Gastrocnemius medialis (tissue), 4 donors: Measurements from ENCODE around the gene GALNT10. TPM values are rescaled to one million over a fixed set of nuclear protein-coding genes. Genes with fewer than 3 reads are reported as not detected.

Source experiments
- ATAC-seq, 2 donors: fragments of 150-250 bp; one replicate each; pipeline ENCODE4 v1.9.1; 2016
- DNase-seq, 2 donors: peaks; one replicate each; pipeline ENCODE4 v3.0.0-alpha.2; 2019
- H3K27ac ChIP-seq, 4 donors: fragments of 200-600 bp; sonication (generic); 1 replicate in 1 of 4; 2 replicates in 3 of 4; pipeline ENCODE4 v1.5.1; 2016 to 2018; ENCODE audit warnings: mild to moderate bottlenecking in 2 of 4, moderate library complexity in 1 of 4
- H3K27me3 ChIP-seq, 3 donors: fragments of 200-600 bp; sonication (generic) in 2 of 3; 1 replicate in 1 of 3; 2 replicates in 2 of 3; pipeline versions ENCODE4 v1.5.1 to v1.6.0; 2016 to 2019; ENCODE audit warnings: mild to moderate bottlenecking in 1 of 3, moderate library complexity in 1 of 3
- H3K36me3 ChIP-seq, 2 donors: fragments of 200-600 bp; sonication (generic) in 1 of 2; one replicate each; pipeline ENCODE4 v1.5.1; 2017 to 2018
- H3K4me1 ChIP-seq, 2 donors: fragments of 200-600 bp; sonication (generic) in 1 of 2; one replicate each; pipeline ENCODE4 v1.5.1; 2016 to 2017; ENCODE audit warnings: mild to moderate bottlenecking in 2 of 2
- H3K4me3 ChIP-seq, 4 donors: fragments of 200-600 bp; sonication (generic) in 3 of 4; 1 replicate in 1 of 4; 2 replicates in 3 of 4; pipeline ENCODE4 v1.5.1; 2016 to 2019; ENCODE audit warnings: mild to moderate bottlenecking in 2 of 4
- H3K9me3 ChIP-seq, 3 donors: fragments of 200-600 bp; sonication (generic) in 2 of 3; 1 replicate in 1 of 3; 2 replicates in 2 of 3; pipeline ENCODE4 v1.5.1; 2016 to 2019
- POLR2A ChIP-seq, 2 donors: fragments of 450-650 bp; IDR thresholded peaks; one replicate each; pipeline ENCODE4 v1.6.1; 2017; ENCODE audit warnings: antibody characterized with exemption in 2 of 2, mild to moderate bottlenecking in 2 of 2, moderate library complexity in 2 of 2
- in situ Hi-C, 4 donors: fragments of 200-750 bp; cut with MboI; loops; one replicate each; pipeline versions ENCODE4 v1.15.0 to v1.8.0; 2017; ENCODE audit warnings: low sequenced_read_pairs in 4 of 4
- intact Hi-C: fragments of 100-400 bp; cut with DNase I; formaldehyde crosslinking; loops from one replicate; pipeline ENCODE4 v1.15.1; 2023; ENCODE audit warnings: low total_unique reads
- total RNA-seq, 4 donors: library from RNA; depleted of rRNA; stranded (reverse); fragments of >200 nt; gene quantifications; one replicate each; pipeline versions ENCODE4 v1.1.0 to v1.2.3, GENCODE V29; 2016
- TF ChIP-seq, protein P1 (sequence below), 5 experiments: fragments of 450-650 bp in 3 of 5; fragments of 200-600 bp in 2 of 5; sonication (generic) in 2 of 5; IDR thresholded peaks in 4 of 5; conservative IDR thresholded peaks in 1 of 5; 1 replicate in 4 of 5; 2 replicates in 1 of 5; pipeline ENCODE4 v1.5.1; 2016 to 2019; ENCODE audit warnings: antibody characterized with exemption in 5 of 5, mild to moderate bottlenecking in 3 of 5, moderate library complexity in 3 of 5

The GALNT10 gene
- total RNA-seq, 4 donors from 2014 or later = 6.1 to 9.9 (median 6.4) TPM

DNA sequence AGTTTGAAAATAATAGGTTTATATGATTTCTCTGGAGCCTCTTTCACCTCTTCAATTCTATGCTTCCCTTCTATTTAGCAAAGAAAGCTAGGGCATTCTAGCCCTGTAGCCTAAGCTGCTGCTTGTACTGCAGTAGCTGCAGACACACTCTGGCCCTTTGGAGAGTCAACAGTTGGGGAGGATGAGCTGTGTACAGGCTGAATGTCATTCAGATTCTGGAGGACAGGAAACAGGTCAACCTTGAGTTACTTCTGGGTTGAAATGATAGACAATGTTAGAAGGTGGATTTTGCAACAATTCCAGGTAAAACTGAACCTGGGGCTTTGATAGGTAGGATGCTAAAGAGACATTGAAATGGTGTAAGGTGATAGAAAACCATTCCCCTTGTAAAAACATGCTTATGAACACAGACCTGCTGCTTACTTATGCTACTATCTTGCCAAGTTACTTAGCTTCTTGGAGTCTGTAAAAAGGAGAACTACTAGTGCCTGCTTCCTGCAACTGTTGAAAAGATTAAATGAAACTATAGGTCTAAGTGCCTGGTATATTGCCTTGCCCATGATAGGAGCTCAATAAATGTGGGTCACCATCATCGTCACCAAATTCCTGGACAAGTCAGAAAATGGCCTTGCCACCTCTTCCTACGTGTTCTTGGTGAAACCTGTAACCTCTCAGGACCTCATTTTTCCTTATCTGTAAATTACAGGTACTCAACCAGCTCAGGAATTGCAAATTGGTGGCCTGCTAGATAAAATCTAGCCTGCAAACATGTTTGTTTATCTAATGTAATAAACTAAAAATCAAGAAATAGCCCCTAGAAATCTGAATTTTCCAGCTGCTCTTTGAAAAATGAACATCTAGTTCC is 83.7 kb downstream of the GALNT10 start:
- TF ChIP-seq, protein P1, sequence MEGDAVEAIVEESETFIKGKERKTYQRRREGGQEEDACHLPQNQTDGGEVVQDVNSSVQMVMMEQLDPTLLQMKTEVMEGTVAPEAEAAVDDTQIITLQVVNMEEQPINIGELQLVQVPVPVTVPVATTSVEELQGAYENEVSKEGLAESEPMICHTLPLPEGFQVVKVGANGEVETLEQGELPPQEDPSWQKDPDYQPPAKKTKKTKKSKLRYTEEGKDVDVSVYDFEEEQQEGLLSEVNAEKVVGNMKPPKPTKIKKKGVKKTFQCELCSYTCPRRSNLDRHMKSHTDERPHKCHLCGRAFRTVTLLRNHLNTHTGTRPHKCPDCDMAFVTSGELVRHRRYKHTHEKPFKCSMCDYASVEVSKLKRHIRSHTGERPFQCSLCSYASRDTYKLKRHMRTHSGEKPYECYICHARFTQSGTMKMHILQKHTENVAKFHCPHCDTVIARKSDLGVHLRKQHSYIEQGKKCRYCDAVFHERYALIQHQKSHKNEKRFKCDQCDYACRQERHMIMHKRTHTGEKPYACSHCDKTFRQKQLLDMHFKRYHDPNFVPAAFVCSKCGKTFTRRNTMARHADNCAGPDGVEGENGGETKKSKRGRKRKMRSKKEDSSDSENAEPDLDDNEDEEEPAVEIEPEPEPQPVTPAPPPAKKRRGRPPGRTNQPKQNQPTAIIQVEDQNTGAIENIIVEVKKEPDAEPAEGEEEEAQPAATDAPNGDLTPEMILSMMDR (IDR thresholded peaks at IDR 0.05 in 4 of 5, conservative IDR thresholded peaks at IDR 0.05 in 1 of 5) = no peak
- TF ChIP-seq POLR2A (IDR thresholded peaks at IDR 0.05) = no peak
- peaks cover 4% of the 10 kb centered on the region in 2 donors for H3K4me1 ChIP-seq
- DNase-seq = no peak
- H3K36me3 ChIP-seq = no peaks in the 10 kb centered on the region
- no peak overlapping the region for H3K4me3 ChIP-seq
- no peaks in the 10 kb centered on the region for H3K27me3 ChIP-seq
- peak overlapping the region in 2 of 4 donors; percentile 3 to 13 for H3K27ac ChIP-seq
- no peak for ATAC-seq
- in situ Hi-C loops = no loop called here
- intact Hi-C loops = no loop called here
- H3K9me3 ChIP-seq = no peaks in the 10 kb centered on the region

DNA sequence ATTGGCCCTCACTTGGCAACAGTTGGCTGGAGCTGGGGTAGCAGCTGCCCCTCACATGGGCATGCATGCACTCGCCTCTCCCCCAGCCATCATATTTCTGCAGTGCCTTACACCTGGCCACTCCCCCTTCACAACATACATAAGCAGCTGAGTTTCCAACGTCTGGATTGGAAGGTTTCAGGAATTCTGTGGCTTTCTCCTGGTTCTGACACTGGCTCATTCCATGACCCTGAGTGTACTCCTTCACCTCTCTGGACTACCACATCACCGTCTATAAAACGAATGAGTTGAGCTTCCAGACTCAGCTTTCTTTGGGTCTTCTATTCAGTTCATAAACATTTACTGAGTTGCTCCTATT is 84.3 kb downstream of the GALNT10 start:
- Histone ChIP-seq H3K27ac (no peak overlapping the region), H3K4me1 (peaks cover 0 to 4% of the 10 kb centered on the region in 2 donors), H3K9me3 (no peaks in the 10 kb centered on the region), H3K27me3 (no peaks in the 10 kb centered on the region), H3K4me3 (no peak overlapping the region), H3K36me3 (no peaks in the 10 kb centered on the region)
- intact Hi-C loops (no loop called here), in situ Hi-C loops (no loop called here)
- TF ChIP-seq POLR2A (IDR thresholded peaks at IDR 0.05) = no peak
- TF ChIP-seq, protein P1 (IDR thresholded peaks at IDR 0.05 in 4 of 5, conservative IDR thresholded peaks at IDR 0.05 in 1 of 5) = no peak
- ATAC-seq (no peak), DNase-seq (no peak)

GRCh38 chr5:154275566-154275965 is 85.0 kb downstream of the GALNT10 start:
- ATAC-seq = no peak
- in situ Hi-C loops = no loop called here

DNA sequence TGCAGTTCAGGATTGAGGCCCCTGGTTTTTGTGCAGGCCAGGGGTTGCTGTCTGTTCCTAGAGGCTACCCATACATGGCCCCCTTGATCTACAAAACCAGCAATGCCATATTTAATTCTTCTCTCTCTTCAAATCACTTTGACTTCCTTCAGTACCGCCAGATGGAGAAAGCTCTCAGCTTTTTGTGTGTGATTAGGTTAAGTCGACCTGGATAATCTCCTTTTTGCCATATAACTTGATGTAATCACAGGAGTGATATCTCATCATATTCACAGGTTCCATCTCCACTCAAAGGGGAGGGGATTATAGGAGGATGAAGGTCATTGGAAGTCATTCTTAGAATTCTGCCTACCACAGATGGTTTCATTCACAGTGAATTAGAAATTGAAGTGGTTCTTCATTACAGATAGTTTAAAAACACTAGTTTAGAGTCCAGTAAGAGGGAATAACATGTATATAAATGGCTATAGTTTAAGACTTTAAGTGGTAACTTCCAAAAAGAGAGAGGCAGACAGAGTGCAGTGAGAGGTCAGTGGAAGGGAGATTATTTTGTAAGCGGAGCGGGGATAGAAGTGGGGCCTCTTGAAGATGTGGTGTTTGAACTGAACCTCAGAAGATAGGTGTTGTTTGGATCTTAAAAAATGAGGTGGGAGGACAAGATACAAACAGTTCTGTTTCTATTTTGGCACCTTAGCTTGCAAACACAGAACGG is 85.9 kb downstream of the GALNT10 start:
- no peak for TF ChIP-seq POLR2A (IDR thresholded peaks at IDR 0.05)
- TF ChIP-seq, protein P1 (IDR thresholded peaks at IDR 0.05 in 4 of 5, conservative IDR thresholded peaks at IDR 0.05 in 1 of 5) = no peak
- in situ Hi-C loops = no loop called here

More at GRCh38 chr5:154275566-154275965, 85.0 kb downstream of the GALNT10 start:
- no peak overlapping the region for H3K27ac ChIP-seq
- H3K27me3 ChIP-seq = no peaks in the 10 kb centered on the region
- no peaks in the 10 kb centered on the region for H3K36me3 ChIP-seq
- intact Hi-C loops = no loop called here
- no peak overlapping the region for H3K4me3 ChIP-seq
- H3K4me1 ChIP-seq = peaks cover 0 to 4% of the 10 kb centered on the region in 2 donors
- no peaks in the 10 kb centered on the region for H3K9me3 ChIP-seq
- no peak for TF ChIP-seq POLR2A (IDR thresholded peaks at IDR 0.05)
- TF ChIP-seq, protein P1 (IDR thresholded peaks at IDR 0.05 in 4 of 5, conservative IDR thresholded peaks at IDR 0.05 in 1 of 5) = no peak
- no peak for DNase-seq

More for the DNA sequence above, 85.9 kb downstream of the GALNT10 start:
- H3K4me1 ChIP-seq = peaks cover 0 to 4% of the 10 kb centered on the region in 2 donors
- no peaks in the 10 kb centered on the region for H3K9me3 ChIP-seq
- no peak for ATAC-seq
- no peak overlapping the region for H3K4me3 ChIP-seq
- no peaks in the 10 kb centered on the region for H3K27me3 ChIP-seq
- intact Hi-C loops = no loop called here
- H3K36me3 ChIP-seq = no peaks in the 10 kb centered on the region
- H3K27ac ChIP-seq = peak overlapping the region in 1 of 4 donors; percentile 33
- no peak for DNase-seq
